ENCODE data around the gene ITGAL. TPM values are rescaled to one million over a fixed set of nuclear protein-coding genes. Genes with fewer than 3 reads are reported as not detected.

Gene ITGAL
- total and polyA plus RNA-seq, 2 of the 13 experiments (the other 11 are each of a cell fraction or from before 2014, with no cell fraction given), result 0.86 to 1.2 TPM

DNA sequence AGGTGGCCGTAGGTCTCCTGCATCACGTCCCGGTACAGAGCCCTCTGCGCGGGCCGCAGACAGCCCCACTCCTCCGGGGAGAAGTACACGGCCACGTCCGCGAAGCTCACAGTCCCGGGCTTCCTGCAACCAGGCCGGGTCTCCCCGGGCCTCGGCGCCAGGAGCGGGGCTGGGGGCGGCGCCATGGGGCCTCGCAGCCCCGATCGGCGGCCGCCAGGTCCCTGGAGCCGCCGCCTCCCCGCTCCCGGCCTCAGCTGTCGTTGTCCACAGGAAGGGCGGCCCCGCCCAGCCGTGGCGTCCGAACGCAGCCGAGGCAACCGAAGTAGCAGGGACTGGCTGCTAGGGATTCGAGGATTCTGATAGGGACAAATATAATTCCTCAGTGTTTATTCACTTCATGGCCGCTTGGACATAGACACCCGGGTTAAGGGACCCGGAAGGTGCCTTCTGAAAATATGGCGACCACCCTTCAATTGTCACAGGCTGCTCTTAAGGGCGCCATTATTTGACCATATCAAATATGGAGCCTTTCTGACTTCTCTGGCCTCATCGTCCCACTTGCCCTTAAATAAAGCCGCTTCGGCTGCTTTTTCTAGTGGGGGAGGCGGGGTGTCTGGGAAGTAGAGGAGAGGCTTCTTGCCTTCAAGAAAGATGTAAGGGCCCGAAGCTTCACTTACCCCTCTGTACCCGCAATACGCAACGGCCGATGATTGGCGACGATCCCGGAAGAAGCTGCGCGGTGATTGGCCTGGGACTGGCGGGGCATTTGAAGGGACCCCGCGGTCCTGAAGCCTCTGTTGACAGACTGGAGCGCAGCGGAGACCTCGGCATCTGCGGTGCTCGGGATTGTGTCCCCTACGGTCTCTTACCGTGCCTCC lies 99.1 kb downstream of the ITGAL start, which contains the start of gene ZNF688 (continued):
- TF ChIP-seq, protein P1, sequence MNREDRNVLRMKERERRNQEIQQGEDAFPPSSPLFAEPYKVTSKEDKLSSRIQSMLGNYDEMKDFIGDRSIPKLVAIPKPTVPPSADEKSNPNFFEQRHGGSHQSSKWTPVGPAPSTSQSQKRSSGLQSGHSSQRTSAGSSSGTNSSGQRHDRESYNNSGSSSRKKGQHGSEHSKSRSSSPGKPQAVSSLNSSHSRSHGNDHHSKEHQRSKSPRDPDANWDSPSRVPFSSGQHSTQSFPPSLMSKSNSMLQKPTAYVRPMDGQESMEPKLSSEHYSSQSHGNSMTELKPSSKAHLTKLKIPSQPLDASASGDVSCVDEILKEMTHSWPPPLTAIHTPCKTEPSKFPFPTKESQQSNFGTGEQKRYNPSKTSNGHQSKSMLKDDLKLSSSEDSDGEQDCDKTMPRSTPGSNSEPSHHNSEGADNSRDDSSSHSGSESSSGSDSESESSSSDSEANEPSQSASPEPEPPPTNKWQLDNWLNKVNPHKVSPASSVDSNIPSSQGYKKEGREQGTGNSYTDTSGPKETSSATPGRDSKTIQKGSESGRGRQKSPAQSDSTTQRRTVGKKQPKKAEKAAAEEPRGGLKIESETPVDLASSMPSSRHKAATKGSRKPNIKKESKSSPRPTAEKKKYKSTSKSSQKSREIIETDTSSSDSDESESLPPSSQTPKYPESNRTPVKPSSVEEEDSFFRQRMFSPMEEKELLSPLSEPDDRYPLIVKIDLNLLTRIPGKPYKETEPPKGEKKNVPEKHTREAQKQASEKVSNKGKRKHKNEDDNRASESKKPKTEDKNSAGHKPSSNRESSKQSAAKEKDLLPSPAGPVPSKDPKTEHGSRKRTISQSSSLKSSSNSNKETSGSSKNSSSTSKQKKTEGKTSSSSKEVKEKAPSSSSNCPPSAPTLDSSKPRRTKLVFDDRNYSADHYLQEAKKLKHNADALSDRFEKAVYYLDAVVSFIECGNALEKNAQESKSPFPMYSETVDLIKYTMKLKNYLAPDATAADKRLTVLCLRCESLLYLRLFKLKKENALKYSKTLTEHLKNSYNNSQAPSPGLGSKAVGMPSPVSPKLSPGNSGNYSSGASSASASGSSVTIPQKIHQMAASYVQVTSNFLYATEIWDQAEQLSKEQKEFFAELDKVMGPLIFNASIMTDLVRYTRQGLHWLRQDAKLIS (CRISPR knock-in tag; IDR thresholded peaks at IDR 0.05), result 0 out of 2 replicates have a peak, but pooled peaks have one; percentile 35
- TF ChIP-seq, protein P2, sequence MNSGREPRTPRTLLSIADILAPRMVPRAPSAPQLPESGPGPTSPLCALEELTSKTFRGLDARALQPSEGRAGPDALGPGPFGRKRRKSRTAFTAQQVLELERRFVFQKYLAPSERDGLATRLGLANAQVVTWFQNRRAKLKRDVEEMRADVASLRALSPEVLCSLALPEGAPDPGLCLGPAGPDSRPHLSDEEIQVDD (CRISPR knock-in tag; IDR thresholded peaks at IDR 0.05; ENCODE audit: borderline replicate concordance), result 0 out of 2 replicates have a peak, but pooled peaks have one; percentile 54
- TF ChIP-seq ZNF451 (CRISPR knock-in tag; IDR thresholded peaks at IDR 0.05) (peak; percentile 13; the same call in 1 of the 2 replicates), SMYD3 (CRISPR knock-in tag; IDR thresholded peaks at IDR 0.05) (peak; percentile 82), ZNF605 (CRISPR knock-in tag; IDR thresholded peaks at IDR 0.05) (peak; percentile 88), GFI1 (CRISPR knock-in tag; IDR thresholded peaks at IDR 0.05; ENCODE audit: borderline replicate concordance) (0 out of 2 replicates have a peak, but pooled peaks have one; percentile 41), HNRNPL (IDR thresholded peaks at IDR 0.05; ENCODE audit: low read depth, low read length) (peak; percentile 74; the same call in 1 of the 2 replicates), ARNTL (CRISPR knock-in tag; IDR thresholded peaks at IDR 0.05) (peak; percentile 18; the same call in 1 of the 2 replicates), ZNF230 (CRISPR knock-in tag; IDR thresholded peaks at IDR 0.05) (peak; percentile 55), PTBP1 (IDR thresholded peaks at IDR 0.05; ENCODE audit: low read depth, low read length, poor library complexity, severe bottlenecking) (peak; percentile 51), RARA (CRISPR knock-in tag; IDR thresholded peaks at IDR 0.05) (no peak)
- TF ChIP-seq, protein P3, sequence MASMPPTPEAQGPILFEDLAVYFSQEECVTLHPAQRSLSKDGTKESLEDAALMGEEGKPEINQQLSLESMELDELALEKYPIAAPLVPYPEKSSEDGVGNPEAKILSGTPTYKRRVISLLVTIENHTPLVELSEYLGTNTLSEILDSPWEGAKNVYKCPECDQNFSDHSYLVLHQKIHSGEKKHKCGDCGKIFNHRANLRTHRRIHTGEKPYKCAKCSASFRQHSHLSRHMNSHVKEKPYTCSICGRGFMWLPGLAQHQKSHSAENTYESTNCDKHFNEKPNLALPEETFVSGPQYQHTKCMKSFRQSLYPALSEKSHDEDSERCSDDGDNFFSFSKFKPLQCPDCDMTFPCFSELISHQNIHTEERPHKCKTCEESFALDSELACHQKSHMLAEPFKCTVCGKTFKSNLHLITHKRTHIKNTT (CRISPR knock-in tag; IDR thresholded peaks at IDR 0.05), result no peak
- TF ChIP-seq, protein P4, sequence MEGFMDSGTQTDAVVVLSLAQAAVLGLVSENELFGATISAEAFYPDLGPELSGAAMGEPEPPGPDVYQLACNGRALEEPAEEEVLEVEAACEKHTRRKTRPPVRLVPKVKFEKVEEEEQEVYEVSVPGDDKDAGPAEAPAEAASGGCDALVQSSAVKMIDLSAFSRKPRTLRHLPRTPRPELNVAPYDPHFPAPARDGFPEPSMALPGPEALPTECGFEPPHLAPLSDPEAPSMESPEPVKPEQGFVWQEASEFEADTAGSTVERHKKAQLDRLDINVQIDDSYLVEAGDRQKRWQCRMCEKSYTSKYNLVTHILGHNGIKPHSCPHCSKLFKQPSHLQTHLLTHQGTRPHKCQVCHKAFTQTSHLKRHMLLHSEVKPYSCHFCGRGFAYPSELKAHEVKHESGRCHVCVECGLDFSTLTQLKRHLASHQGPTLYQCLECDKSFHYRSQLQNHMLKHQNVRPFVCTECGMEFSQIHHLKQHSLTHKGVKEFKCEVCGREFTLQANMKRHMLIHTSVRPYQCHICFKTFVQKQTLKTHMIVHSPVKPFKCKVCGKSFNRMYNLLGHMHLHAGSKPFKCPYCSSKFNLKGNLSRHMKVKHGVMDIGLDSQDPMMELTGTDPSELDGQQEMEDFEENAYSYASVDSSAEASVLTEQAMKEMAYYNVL (CRISPR knock-in tag; IDR thresholded peaks at IDR 0.05; ENCODE audit: borderline replicate concordance), result no peak
- TF ChIP-seq, protein P5, sequence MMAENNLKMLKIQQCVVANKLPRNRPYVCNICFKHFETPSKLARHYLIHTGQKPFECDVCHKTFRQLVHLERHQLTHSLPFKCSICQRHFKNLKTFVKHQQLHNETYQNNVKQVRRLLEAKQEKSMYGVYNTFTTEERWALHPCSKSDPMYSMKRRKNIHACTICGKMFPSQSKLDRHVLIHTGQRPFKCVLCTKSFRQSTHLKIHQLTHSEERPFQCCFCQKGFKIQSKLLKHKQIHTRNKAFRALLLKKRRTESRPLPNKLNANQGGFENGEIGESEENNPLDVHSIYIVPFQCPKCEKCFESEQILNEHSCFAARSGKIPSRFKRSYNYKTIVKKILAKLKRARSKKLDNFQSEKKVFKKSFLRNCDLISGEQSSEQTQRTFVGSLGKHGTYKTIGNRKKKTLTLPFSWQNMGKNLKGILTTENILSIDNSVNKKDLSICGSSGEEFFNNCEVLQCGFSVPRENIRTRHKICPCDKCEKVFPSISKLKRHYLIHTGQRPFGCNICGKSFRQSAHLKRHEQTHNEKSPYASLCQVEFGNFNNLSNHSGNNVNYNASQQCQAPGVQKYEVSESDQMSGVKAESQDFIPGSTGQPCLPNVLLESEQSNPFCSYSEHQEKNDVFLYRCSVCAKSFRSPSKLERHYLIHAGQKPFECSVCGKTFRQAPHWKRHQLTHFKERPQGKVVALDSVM (CRISPR knock-in tag; IDR thresholded peaks at IDR 0.05), result peak; percentile 29
- TF ChIP-seq, protein P6, sequence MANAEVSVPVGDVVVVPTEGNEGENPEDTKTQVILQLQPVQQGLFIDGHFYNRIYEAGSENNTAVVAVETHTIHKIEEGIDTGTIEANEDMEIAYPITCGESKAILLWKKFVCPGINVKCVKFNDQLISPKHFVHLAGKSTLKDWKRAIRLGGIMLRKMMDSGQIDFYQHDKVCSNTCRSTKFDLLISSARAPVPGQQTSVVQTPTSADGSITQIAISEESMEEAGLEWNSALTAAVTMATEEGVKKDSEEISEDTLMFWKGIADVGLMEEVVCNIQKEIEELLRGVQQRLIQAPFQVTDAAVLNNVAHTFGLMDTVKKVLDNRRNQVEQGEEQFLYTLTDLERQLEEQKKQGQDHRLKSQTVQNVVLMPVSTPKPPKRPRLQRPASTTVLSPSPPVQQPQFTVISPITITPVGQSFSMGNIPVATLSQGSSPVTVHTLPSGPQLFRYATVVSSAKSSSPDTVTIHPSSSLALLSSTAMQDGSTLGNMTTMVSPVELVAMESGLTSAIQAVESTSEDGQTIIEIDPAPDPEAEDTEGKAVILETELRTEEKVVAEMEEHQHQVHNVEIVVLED (CRISPR knock-in tag; IDR thresholded peaks at IDR 0.05; ENCODE audit: borderline replicate concordance), result peak; percentile 85
